ENCODE data around the gene WTAP. TPM values are rescaled to one million over a fixed set of nuclear protein-coding genes. Genes with fewer than 3 reads are reported as not detected.

The WTAP gene
- total RNA-seq, 1 experiment from 2014 or later, result 93.5 TPM

DNA sequence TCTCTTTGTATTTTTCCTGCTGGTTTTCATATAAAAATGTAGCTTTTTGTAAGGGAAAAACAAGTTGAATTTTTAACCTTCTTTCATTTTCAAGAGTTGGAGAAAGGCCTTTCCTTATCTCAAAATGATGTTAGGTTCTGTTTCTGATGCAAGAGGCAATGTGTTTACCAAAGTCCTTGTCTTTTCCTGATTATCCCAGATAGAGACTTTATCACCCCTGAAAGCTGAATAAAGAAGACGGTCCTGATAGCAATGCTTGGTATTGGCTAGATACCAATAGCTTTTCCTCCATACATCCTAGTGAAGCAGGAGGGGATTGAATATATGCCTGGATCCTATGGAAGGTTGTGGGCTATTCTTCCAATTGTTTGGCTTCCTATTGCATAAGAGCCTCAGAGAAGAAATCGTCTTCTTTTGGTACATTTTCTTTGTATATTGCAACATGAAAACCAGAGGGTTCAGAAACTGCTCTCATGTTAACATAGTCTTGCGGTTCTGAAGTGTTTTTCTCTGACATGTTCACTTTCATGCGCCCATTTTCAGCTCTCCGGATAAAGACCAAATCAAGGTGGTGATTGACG lies 78.2 kb downstream of the WTAP start:
- no peak for DNase-seq (ENCODE audit: low read depth)

Other genes with a start within 250 kb of the WTAP start
- 59.8 and 79.5 TPM in 2 replicates for gene SOD2, start 34.3 kb upstream of the WTAP start, total RNA-seq (2014; rRNA removed; shearing (Covaris generic))
- 58.4 and 69.2 TPM in 2 replicates for gene ACAT2, start 34.5 kb downstream of the WTAP start, total RNA-seq (2014; rRNA removed; shearing (Covaris generic))
- gene TCP1, start 62.1 kb downstream of the WTAP start, total RNA-seq (2014; rRNA removed; shearing (Covaris generic)), result 347 and 421 TPM in 2 replicates
- gene MRPL18, start 63.0 kb downstream of the WTAP start, total RNA-seq (2014; rRNA removed; shearing (Covaris generic)), result 217 and 236 TPM in 2 replicates
- not detected in 2 replicates for gene PNLDC1, start 72.8 kb downstream of the WTAP start, total RNA-seq (2014; rRNA removed; shearing (Covaris generic))
- not detected in 2 replicates for gene MAS1, start 163.5 kb downstream of the WTAP start, total RNA-seq (2014; rRNA removed; shearing (Covaris generic))
- gene IGF2R, start 241.6 kb downstream of the WTAP start, total RNA-seq (2014; rRNA removed; shearing (Covaris generic)), result 32.4 and 36.2 TPM in 2 replicates